HT1080 (cell line): Measurements from ENCODE around the gene FXN. TPM values are rescaled to one million over a fixed set of nuclear protein-coding genes. Genes with fewer than 3 reads are reported as not detected.
"Not testable (repeated sequence)": the region's sequence is repeated elsewhere in the genome, so short reads cannot be mapped to it uniquely, and the experiment has no call there.

Source experiments
- DNase-seq: peaks from one replicate; pipeline ENCODE4 v3.0.0-alpha.2; 2015; ENCODE audit warnings: low read depth
- total RNA-seq: library from RNA; depleted of rRNA; stranded (reverse); fragments of >200 nt; shearing (Covaris generic); gene quantifications from 2 replicates; pipeline ENCODE4 v1.2.3, GENCODE V29; 2014

The FXN gene
- total RNA-seq, 1 experiment from 2014 or later = 31.9 TPM

- DNase-seq = no peak
These were observed 30.1 kb downstream of the FXN start for GRCh38 chr9:69065660-69066059.

- no peak for DNase-seq
These were observed 31.4 kb downstream of the FXN start for GRCh38 chr9:69066955-69067354.

DNA sequence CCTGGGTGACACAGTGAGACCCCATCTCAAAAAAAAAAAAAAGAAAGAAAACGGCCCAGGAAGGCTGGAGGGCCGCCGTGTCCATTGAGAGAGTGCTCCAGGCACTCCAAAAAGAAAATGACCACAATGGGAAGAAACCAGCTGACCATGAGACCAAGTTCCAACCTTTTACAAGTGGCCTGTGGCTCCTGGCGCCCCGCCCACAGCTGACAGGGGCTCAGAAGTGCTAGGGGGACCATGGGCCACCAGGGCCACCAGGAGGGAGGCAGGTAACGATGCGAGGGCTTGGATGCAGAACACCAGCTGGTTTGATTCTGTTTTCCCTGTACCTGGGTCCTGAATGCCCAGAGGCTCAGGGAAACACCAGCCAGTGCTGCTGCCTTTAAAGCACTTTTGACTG is 34.6 kb downstream of the FXN start:
- no peak for DNase-seq

- DNase-seq = no peak
These were observed 35.5 kb downstream of the FXN start for GRCh38 chr9:69071059-69071458.

GRCh38 chr9:69073103-69073502 is 37.6 kb downstream of the FXN start:
- DNase-seq = no peak

- DNase-seq = no peak
These were observed 39.2 kb downstream of the FXN start for GRCh38 chr9:69074801-69075200.

DNA sequence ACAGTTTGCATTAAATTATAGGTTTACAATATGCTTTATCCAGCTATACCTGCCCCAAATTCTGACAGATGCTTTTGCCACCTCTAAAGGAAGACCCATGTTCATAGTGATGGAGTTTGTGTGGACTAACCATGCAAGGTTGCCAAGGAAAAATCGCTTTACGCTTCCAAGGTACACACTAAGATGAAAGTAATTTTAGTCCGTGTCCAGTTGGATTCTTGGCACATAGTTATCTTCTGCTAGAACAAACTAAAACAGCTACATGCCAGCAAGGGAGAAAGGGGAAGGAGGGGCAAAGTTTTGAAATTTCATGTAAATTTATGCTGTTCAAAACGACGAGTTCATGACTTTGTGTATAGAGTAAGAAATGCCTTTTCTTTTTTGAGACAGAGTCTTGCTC is 41.0 kb downstream of the FXN start:
- DNase-seq = no peak

GRCh38 chr9:69078069-69078468 is 42.5 kb downstream of the FXN start:
- DNase-seq = no peak

DNA sequence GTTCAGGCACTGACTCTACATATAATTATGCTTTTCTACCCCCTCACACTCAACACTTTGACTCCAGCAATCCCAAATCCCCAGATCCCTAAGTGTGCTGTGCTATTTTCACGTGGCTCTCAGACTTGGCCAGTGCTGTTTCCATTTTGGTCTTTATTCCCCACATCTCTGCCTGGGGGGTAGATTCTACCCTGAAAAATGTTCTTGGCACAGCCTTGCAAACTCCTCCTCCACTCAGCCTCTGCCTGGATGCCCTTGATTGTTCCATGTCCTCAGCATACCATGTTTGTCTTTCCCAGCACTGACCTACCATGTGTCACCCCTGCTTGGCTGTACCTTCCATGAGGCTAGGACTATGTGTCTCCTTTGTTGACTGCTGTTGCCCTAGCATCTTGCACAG is 43.0 kb downstream of the FXN start:
- DNase-seq = no peak

- DNase-seq = no peak
These were observed 43.6 kb downstream of the FXN start for GRCh38 chr9:69079186-69079585.

DNA sequence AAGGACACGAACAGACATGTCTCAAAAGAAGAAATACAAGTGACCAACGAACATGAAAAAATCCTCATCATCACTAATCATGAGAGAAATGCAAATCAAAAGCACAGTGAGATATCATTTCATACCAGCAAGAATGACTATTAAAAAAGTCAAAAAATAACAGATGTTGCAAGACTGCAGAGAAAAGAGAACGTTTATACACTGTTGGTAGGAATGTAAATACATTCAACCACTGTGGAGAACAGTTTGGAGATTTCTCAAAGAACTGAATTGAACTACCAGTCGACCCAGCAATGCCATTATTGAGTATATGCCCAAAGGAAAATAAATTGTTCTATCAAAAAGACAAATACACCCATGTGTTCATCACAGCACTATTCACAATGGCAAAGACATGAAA is 45.7 kb downstream of the FXN start:
- DNase-seq = no peak

DNA sequence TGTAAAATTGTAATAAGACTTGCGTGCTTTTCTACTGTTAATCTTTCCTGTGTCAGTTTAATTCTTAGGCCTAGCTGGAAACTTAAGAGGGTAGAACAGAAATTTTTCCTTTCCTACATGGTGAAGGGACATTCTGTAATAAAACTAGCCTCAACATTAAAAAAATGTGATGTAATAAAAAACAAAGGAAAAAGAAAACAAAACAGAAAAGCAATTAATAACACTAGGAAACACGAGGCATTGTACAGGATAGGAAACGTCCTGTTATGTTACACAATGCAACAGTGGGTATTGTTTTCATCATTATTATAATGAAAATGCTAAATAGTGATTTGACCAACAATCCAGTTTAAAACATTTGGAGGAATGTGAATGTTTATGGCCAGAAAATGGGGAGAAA is 47.8 kb downstream of the FXN start:
- no peak for DNase-seq

- DNase-seq = no peak
These were observed 50.2 kb downstream of the FXN start for GRCh38 chr9:69085569-69086283.

DNA sequence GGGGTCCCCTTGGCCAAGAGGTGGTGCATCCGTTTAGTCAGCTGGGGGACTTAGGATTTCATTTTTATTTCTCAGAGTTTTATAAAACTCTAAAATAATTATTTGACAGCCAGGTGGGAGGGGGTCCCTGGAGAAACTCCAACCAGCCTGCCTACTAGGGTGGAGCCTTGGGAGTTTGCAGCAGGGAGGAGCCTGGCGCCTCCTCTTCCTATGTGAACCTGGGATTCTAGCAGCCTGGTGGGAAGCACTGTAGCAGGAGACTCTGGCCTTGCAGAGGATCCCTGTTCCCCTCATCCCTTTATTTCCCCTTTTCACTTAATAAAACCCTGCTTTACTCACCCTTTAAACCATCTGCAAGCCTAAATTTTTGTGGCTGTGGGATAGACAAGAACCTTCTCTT is 50.8 kb downstream of the FXN start:
- DNase-seq = no peak

- no peak for DNase-seq
These were observed 51.2 kb downstream of the FXN start for GRCh38 chr9:69086769-69087168.

DNA sequence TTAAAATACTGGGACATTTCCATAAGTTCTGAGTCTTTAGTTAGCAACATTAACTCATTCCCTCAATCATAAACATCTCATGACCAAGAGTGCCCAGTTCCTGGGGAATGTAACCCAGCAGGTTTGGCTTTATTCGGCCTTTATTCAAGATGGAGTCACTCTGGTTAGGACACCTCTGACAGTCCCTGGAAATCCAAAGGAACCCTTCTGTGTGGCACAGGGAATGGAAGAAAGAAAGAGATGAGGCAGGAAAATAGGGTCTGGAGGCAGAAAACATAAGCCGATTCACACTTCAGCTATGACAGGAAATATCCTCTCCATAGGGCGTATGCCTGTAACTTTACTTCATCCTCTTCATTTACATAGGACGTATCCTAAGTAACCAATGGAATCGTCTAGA is 53.5 kb downstream of the FXN start:
- no peak for DNase-seq

DNA sequence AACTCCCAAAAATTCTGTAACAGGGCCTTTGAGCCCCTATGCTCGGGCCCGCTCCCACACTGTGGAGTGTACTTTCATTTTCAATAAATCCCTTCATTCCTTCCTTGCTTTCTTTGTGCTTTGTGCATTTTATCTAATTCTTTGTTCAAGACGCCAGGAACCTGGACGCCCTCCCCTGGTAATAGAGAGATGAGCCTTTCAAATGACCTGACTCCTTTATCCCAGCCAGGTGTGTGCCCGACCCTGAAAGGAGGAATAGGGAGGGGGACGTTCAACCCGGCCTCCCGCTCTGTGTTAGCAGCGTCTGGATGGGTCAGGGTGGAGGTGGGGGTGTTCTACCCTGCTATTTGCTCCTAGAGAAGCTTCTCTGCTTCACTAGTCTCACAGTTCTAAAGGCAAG is 53.9 kb downstream of the FXN start:
- no peak for DNase-seq

GRCh38 chr9:69090140-69090750 is 54.7 kb downstream of the FXN start:
- no peak for DNase-seq

- no peak for DNase-seq
These were observed 55.4 kb downstream of the FXN start for GRCh38 chr9:69090946-69091345.

- no peak for DNase-seq
These were observed 58.0 kb downstream of the FXN start for GRCh38 chr9:69093471-69094103.

DNA sequence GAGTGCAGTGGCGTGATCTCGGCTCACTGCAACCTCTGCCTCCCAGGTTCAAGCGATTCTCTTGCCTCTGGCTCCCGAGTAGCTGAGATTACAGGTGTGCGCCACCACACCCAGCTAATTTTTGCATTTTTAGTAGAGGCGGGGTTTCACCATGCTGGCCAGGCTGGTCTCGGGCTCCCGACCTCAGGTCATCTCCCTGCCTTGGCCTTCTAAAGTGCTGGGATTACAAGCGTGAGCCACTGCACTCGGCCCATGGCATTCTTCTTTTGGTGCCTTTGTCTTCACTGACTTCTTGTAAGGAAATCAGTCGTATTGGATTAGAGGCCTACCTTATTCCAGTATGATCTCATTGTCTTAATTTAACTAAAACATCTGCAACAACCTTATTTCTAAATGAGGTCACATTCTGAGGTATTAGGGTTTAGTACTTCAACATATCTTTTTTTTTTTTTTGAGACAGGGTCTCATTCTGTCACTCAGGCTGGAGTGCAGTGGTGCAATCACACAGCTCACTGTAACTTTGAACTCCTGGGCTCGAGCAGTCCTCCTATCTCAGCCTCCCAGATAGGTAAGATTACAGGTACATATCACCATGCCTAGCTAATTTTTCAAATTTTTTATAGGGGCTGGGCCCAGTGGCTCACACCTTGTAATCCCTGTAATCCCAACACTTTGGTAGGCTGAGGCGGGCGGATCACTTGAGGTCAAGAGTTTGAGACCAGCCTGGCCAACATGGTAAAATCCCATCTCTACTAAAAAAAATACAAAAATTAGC is 59.0 kb downstream of the FXN start:
- not testable (repeated sequence) for DNase-seq

DNA sequence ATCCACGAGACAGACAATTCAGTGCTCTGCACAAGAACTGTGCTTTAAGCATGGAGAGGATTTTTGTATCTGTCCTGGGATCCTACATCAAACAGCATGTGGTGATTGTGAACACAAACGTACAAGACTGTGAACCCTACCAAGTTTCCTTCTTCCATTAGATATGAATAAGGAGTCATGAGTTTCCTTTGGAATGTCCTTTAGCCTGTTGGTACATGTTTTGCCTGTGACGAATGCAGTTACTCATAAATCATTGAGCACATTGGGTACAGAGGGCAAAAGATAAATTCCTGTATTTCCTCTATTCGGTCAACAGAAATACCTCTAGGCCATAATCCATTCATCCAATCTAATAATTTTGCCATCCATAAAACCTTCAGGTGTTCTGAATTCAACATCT is 61.5 kb downstream of the FXN start:
- DNase-seq = peak; percentile 79
